HG03095 (cell line): ENCODE measurements around the gene NAV1.
"Not testable (repeated sequence)": the region's sequence is repeated elsewhere in the genome, so short reads cannot be mapped to it uniquely, and the experiment has no call there.

Experiments used
- ATAC-seq: cut with Tn5 transposase; IDR thresholded peaks from one replicate; pipeline ENCODE4 v1.9.1; 2021; ENCODE audit warnings: moderate library complexity; ENCODE audit not compliant: unreplicated experiment

The NAV1 gene

DNA sequence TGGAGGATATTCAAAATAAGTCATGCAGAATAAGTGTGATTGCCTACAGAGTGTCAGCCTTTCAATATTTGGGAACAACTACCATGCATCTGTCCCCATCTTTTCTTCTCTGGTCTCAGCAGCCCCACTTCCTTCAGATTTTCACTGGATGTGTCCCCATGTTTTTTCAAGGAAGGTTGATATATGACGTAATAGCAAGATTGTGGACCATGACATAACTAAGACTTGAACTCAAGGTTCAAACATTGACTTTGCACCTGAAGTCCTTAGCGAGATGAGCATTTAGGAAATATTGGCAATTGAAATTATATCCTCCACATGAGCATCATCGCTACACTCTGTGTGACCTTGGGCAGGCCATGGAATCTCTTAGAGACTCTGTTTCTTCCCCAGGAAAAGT is 5.8 kb downstream of the NAV1 start:
- no peak for ATAC-seq

DNA sequence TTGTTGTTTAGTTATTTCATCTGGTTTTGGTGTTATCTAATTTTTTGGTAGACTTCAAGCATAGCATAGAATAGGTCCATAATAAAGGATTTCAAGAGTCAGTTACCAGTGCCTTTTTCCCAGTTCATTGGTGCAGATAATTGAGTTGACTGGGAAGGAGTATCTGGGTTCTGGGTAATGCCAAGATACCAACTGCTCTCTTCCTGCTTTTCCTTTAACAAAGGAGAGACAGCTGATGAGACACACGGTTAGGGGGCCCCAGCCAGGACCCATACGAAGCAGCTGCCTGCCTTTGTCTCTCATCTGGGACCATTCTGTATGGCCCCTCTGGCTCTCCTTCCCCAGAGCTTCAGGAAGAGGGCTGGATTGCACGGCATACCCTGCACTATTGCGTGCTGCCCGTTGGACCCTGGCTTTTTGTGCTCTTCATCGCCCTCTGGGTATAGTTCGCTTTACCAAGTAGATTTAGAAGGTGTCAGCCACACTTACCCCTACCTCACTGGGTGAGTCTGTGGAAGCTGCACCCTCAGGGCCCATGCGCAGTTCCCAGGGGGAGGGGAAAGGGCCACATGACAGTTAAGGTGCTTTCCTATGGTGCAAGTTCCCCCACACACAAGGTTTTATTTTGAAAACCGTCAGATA is 7.0 kb downstream of the NAV1 start:
- ATAC-seq, result no peak

DNA sequence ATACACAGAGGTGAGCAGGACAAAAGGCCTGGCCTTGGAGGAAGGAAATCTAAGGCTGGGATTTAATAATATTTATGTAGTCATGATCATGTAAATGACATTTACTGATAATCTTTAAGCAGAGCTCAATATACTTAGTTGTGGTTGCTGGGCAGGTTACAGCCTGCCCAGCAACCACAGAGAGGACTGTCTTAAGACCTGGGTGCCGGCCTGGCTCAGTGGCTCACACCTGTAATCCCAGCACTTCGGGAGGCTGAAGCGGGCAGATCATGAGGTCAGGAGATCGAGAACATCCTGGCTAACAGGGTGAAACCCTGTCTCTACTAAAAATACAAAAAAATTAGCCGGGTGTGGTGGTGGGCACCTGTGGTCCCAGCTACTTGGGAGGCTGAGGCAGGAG is 10.6 kb downstream of the NAV1 start:
- not testable (repeated sequence) for ATAC-seq

DNA sequence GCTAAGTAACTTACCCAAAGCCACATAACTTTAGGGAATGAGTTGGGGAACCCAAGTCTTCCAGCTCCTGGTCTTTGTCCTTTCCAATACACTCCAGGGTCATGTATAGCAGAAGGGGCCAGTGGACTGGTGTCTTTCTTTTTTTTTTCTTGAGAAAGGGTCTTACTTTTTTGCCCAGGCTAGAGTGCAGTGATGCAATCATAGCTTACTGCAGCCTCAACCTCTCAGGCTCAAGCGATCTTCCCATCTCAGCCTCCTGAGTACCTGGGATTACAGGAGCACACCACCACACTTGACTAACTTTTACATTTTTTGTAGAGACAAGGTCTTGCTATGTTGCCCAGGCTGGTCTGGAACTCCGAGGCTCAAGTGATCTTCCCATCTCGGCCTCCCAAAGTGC is 12.2 kb downstream of the NAV1 start:
- no peak for ATAC-seq

DNA sequence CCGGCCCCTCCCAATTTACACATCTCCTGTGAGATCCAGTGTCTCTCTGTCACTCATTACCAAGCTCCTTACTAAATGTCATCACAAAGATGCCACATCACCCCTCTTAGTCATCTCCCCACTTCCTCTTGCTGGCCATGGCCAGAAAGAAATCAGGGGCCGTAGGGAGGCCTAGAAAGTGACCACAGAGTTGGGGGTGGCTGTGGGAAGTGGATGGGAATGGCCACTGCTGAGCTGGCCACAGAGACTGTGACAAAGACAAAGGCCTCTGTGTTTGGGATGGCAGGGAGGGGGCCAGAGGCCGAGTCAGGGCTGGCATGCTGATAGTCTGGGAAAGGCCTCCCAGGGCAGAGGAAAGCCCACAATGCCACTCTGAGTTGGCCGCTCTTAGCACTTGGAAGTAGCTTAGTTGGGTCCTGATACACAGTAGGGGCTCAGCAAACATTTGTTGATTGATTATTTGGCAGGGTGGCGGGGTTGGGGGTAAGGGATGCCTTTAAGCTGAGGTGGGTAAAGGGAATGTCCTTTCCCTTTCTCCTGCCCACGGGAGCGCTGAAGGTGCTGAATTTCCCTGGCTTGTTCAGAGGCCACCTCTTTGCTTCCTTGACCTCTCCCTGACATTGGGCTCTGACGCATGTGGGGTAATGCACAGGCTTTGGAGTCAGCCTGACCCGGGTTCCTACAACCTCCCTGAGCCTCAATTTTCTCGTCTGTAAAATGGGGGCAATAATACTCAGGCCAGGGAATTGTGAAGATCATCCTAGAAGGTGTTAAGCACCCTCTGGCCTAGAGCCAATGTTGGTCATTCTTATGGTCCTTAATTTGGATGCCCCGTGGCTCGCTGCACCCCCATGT is 13.2 kb downstream of the NAV1 start:
- ATAC-seq, result no peak

DNA sequence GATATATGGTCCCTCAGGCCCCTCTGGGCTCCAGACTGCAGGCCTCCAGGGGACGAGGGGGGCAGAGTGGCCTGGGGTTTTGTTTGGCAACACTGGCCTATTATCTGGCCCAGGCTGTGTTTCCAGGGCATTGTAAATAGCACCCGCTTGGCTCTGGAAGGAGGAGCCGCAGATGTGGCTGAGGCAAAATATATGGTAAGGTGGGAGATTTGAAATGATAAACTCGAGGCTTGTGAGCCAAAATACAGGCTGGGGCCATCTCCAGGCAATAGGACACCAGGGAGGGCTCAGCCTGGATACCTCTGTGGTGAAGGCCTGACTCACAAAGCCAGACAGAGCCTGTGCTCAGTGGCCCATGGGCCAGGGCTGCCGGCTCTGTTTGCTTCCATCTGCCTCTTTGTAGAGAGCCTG is 14.0 kb downstream of the NAV1 start:
- no peak for ATAC-seq

DNA sequence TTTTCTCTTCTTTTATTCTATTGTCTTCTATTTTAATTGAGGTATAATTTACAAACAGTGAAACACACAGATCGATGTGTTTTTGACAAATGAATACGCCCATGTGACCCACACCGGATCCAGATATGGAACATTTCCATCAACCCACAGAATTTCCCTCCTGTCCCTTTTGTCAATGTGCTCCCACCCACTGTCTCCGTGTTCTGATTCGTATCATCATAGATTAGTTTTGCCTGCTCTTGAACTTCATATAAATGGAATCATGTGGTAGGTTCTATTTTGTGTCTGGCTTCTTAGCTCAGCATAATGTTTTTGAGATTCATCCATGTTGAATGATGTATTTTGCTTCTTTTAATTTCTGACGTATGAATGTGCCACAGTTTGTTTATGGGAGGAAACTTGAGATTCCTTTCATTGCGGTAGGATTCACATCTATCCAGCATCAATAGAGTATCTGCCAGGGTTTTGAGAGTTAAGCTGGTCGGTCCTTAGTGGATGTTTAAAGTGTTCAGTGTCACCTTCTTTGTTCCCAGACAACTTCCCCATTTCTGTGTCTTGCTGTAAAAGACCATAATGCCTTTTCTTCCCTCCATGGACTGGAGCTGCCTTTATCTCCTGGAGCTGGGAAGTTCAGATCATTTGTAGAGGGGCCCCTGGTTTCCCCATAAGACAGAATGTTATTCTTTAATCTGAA is 14.7 kb downstream of the NAV1 start:
- no peak for ATAC-seq

DNA sequence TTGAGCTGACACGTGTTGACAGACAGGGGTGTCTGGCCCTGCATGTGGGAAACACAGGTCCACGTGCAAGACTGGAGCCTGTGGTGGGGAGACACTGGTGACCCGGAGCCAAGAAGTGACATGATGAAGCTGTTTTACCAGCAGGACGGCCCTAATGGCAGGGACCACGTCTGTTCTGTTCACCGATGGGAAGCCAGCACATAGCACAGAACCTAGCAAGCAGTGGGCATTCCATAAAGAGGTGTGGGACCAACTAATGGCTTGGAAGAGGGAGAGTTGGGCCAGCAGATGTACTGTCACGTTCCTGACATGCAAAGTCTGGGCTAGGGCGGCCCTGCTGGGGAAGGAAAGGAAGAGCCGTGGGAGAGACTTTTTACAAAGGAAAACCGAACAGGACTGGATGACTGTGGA is 15.3 kb downstream of the NAV1 start:
- no peak for ATAC-seq

DNA sequence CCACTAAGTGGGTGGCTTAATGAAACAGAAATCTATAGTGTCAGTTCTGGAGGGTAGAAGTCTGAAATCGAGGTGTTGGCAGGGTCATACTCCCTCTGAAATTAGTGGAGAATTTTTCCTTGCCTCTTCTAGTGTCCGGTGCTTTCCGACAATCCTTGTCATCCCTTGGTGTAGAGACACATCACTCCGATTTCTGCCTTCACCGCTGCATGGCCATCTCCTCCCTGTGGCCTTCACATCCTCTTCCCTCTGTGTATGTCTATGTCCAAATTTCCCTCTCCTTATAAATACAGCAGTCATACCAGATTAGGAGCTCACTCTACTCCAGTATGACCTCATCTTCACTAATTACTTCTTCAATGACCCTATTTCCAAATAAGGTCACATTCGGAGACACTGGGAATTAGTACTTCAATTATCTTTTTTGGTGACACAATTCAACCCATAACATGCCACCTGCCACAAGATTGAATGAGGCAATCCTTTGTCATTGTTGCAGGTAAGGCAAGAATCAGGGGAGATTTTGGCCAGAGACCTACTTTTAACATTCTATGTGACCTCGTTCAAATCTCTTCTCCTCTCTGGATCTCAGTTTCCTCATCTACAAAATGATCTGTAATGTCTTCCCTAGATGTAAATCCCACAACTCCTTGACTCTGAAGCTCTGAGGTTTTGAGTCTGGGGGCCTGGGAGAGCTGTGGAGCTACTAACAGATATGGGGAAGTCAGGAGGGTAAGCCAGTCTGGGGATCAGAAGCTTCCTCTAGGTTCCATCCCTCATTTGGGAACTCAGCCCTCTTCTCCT is 16.1 kb downstream of the NAV1 start:
- no peak for ATAC-seq

DNA sequence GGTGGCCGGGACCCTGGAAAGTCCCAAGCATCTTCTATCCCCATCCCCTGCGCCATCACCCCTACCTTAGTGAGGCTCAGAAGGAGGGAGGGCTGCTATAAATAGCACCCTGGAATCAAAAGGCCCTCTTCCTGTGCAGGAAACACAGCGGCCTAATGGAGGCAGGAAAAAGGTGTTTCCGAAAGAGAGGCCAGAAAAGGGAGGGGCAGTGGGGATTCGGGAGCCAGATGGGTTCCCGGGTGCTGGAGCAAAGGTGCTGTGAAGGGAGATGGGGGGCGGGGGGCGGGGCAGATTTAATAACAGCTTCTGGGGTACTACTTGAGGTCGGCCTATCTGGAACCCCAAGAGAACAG is 16.6 kb downstream of the NAV1 start:
- no peak for ATAC-seq

DNA sequence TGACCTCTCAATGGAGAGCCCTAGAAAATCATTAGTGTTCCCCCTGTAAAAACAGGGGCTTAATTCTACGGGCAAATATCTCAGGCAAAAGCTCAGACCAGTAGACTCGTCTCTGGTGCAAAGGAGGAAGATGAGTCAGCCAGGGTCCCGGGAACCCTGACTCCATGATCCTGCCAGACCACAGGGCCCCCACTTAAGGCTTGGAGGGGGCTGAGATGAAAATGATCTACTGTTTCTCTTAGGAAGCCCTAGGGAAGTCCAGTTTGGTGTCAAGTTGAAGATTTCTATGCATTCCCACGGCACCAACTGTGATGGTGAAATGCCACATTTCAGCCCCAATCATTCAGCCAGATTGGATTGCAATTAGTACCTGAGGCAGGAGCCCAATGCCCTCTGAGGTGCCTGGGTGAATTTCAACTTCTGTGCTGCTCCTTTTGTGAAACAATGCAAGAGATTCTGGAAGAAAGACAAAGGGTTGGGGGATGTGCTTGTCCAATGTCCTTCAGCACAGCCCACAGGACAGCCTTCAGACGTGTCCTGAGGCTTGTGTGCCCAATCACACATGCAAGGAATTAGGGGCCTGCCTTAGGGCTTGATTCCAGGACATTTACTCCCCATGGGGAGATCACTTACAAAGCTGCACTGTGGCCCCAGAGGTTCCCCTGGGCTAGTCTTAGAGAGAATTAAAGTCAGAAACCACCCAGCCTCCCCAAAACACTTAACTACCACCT is 18.1 kb downstream of the NAV1 start:
- ATAC-seq, result no peak

DNA sequence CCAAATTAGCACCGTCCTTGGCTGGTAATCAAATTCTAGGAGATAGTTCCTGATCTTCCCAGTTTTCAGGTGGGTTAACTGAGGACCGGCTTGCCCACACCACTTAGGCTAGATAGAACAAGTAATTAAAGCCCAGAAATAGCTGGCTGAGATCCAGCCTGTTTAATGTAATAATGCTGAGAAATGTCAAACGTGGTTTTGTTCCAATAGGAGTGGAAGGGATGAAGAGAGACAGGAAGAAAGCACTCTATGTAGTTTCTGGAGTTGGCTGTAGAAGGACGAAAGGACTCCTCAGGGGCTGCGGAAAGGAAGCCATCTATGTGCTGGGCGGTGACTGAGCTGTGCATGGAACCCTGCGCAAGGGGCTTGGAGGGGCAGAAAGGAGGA is 18.6 kb downstream of the NAV1 start:
- no peak for ATAC-seq

DNA sequence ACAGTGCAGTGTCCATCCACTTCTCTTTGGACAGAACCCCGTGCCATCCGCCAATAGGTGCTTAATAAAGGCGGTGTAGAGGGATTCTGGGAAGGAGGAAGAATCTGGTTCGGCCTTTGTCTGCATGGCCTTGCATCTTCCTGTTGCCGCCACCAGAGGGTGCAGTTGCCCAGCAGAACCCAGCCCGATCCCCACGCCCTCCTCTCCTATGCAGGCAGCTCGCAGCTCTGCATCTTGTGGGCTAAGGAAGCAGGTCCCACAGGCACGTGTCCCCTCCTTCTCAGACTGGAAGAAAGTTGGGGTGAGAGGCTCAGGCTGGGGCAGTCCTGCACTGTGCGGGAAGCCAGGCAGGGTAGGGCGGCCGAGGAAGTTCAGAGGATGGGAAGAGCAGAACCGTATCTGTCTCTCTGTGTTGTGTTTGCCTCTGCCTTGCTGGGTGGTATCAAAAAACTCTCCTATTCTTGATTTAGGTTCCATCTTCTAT is 20.8 kb downstream of the NAV1 start:
- no peak for ATAC-seq

DNA sequence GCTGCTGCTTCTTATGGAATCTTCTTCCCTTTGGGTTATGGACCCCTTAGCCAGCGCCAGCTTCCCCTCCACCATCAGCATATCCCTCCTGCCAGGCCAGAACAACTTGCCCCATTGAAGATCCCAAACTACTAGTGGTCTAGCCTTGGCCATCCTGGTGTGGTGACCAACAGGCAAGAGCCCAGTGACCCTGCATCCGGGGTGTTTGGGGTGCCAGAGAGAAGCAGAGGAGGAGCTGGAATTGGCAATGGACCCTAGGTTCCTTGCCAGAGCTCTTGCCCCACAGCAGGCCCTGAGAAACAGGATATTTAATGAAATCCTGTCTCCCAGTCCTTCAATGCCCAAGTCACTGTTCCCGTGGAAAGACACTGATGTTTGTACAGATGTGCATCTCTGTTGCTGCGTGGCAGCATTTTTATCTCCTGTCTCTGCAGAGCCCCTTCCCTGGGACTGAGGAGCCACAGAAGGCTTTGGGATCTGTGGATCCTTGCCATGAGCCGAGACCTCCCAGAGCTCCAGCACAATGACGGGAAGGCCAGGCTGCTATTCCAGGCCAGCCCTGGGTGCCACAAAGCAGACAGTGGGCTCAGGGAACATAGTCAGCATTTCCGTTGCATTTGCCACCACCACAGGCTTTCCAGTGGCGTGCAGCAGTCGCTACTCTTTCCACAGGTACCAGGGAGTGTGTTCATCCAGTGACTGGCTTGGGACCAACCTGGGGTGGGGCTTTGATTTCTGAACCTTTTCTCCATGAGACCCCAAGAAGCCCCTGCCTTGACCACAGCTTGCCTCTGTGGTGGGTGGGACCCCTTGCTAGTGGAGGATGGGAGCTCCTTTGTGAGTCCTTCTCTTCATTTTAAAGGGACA is 21.6 kb downstream of the NAV1 start:
- no peak for ATAC-seq

DNA sequence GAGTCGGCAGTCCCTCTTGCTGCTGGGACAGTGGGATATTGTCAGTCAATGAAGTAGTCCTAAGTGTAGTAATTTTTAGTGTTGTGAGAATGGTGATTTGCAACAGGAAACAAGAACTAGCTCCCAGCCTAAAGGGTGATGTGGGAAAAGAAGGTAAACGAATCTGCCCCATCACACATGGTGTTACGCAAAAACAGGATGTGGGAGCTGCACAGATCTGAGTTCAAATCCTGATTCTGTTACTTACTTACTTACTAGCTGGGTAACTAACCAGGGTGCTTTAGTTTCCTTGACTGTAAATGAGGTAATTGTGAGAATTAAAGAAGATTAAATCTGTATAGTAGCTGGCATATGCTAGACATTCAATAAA is 22.3 kb downstream of the NAV1 start:
- no peak for ATAC-seq

DNA sequence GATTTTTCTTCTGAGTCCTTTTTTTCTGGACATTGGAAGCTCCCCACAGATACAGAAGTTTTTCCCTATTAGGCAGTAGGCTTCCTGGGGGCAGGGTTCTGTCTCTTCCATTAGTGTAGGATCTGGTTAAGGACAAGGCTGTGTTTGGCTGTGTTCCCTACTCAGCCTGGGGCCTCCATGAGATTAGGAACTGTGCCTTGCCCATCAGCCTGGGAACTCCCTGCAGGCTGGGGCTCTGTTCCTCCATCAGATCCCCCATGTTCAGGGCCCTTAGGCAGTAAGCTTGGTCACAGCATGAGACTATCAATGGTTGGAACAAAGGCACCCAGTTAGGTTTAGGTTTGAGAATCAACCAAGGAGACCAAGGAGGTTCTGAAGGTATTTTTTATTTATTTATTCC is 22.7 kb downstream of the NAV1 start:
- no peak for ATAC-seq

DNA sequence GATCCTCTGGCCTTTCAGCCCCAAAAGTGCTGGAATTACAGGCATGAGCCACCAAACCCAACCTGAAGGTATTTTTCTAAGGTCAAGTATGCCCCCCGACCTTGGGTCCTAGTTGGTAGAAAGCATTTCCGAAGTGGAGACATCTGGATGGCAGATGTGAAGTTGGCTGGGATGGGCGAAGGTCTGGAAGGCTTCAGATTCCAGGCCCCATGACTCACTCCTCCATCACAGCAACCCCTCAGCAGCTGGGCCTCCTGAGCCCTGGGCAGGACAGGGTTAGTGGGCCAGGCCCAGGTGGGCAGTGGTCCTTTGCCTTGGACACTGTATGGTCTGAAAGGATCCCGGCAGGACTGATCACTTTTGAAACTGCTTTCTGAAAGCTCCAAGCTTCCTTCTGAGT is 23.3 kb downstream of the NAV1 start:
- ATAC-seq, result no peak

DNA sequence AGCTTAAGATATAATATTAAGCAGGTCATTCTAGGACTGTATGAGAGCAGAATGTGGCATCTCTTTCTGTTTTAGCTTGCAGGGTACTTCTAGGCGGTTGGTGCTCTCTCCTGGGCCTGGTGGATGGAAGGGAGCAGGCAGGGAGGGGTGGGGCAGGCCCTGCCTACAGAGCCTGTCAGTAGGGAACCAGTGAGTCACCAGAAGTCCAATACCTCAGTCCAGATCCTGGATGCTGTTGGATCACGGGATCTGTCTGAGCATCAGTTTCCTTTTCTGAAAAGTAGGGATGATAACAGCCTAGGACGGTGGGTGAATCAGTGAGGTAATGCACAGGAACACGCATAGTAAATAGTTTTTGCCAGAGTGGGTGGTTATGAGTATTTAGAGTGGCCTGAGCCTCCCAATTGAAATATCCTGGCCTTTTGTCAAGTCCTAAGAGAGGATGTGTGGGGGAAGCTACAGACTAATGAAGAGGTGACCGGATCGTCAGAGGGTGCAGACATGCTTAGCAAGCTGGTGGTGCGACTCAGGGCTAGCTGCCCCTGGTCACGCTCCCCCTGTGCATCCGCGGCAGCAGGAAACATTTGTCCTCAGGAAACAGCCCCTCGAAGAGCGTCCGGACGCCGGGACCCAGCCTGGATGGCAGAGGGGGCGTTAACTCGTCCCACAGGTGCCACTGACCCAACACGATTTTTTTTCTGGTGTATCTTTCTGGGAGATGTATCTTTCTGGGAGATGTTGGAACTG is 23.9 kb downstream of the NAV1 start:
- ATAC-seq, result no peak

DNA sequence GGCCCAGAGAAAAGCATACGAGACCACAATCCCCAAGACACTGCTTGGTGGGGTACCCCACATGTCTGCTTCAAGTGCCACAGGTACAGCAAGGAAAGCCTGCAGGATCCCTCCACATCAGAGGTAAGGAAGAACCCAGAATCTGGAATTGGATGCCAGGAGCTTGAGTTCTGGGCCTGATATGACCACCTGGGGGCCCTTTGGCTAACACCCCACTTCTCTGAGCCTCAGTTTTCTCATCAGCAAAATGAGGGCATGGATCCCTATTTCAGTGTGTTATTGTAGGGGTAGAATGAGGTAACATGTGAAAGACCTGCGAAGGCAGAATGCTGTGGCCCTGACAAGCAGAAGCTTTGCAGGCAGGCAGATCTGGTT is 24.5 kb downstream of the NAV1 start:
- no peak for ATAC-seq
